Peyer's patch (tissue), 4 donors: ENCODE data around the gene XPNPEP2. TPM values are rescaled to one million over a fixed set of nuclear protein-coding genes. Genes with fewer than 3 reads are reported as not detected.

Experiments used
- DNase-seq, 3 donors: peaks; one replicate each; pipeline ENCODE4 v3.0.0-alpha.2; 2017 to 2019
- H3K27ac ChIP-seq, 4 donors: fragments of 200-600 bp; sonication (generic); one replicate each; pipeline ENCODE4 v1.5.1; 2016 to 2019
- H3K27me3 ChIP-seq, 2 donors: fragments of 200-600 bp; sonication (generic); one replicate each; pipeline ENCODE4 v1.5.1; 2019
- H3K36me3 ChIP-seq, 3 donors: fragments of 200-600 bp; sonication (generic); one replicate each; pipeline ENCODE4 v1.5.1; 2016 to 2019
- H3K4me1 ChIP-seq, 4 donors: fragments of 200-600 bp; sonication (generic); one replicate each; pipeline ENCODE4 v1.5.1; 2016 to 2019
- H3K4me3 ChIP-seq, 4 donors: fragments of 200-600 bp; sonication (generic); 1 replicate in 3 of 4; 2 replicates in 1 of 4; pipeline ENCODE4 v1.5.1; 2016 to 2019; ENCODE audit warnings: mild to moderate bottlenecking in 1 of 4
- H3K9me3 ChIP-seq, 4 donors: fragments of 200-600 bp; sonication (generic); one replicate each; pipeline ENCODE4 v1.5.1; 2016 to 2019; ENCODE audit warnings: mild to moderate bottlenecking in 1 of 4
- POLR2A ChIP-seq, 2 donors: fragments of 450-650 bp; IDR thresholded peaks; one replicate each; pipeline ENCODE4 v1.5.1; 2017; ENCODE audit warnings: antibody characterized with exemption in 2 of 2, mild to moderate bottlenecking in 2 of 2, moderate library complexity in 2 of 2
- total RNA-seq, 4 donors: library from RNA; depleted of rRNA; stranded (reverse); fragments of >200 nt; gene quantifications; one replicate each; pipeline ENCODE4 v1.1.0, GENCODE V29; 2016
- TF ChIP-seq, protein P1 (sequence below), 6 experiments: fragments of 450-650 bp in 4 of 6; fragments of 200-600 bp in 2 of 6; sonication (generic) in 1 of 6; IDR thresholded peaks; one replicate each; pipeline ENCODE4 v1.5.1; 2017 to 2019; ENCODE audit warnings: antibody characterized with exemption in 6 of 6, mild to moderate bottlenecking in 3 of 6, moderate library complexity in 1 of 6

XPNPEP2 gene
- total RNA-seq, 4 donors from 2014 or later = 5.8 to 875 (median 803) TPM

DNA sequence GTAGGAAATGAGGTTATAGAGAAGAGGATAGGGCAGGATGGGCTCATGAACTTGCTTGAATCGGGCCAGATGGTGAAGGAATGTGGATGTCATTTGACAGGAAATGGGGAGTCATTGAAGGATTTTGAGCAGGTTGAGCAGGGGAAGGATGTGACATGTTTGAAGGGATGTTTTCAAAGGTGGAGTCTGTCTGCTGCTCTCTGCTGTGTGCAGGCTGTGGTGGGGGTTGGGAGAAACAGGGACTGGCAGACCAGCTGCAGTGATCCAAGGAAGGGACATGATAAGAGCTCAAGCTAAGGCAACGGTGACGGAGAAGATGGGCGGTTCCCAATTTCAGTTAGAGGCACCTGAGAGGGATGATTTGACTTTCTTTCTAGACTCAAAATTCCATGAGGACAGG lies 14.0 kb upstream of the XPNPEP2 start:
- no peak for TF ChIP-seq POLR2A (IDR thresholded peaks at IDR 0.05)
- TF ChIP-seq, protein P1, sequence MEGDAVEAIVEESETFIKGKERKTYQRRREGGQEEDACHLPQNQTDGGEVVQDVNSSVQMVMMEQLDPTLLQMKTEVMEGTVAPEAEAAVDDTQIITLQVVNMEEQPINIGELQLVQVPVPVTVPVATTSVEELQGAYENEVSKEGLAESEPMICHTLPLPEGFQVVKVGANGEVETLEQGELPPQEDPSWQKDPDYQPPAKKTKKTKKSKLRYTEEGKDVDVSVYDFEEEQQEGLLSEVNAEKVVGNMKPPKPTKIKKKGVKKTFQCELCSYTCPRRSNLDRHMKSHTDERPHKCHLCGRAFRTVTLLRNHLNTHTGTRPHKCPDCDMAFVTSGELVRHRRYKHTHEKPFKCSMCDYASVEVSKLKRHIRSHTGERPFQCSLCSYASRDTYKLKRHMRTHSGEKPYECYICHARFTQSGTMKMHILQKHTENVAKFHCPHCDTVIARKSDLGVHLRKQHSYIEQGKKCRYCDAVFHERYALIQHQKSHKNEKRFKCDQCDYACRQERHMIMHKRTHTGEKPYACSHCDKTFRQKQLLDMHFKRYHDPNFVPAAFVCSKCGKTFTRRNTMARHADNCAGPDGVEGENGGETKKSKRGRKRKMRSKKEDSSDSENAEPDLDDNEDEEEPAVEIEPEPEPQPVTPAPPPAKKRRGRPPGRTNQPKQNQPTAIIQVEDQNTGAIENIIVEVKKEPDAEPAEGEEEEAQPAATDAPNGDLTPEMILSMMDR (IDR thresholded peaks at IDR 0.05) = no peak
- no peaks in the 10 kb centered on the region for H3K27me3 ChIP-seq

DNA sequence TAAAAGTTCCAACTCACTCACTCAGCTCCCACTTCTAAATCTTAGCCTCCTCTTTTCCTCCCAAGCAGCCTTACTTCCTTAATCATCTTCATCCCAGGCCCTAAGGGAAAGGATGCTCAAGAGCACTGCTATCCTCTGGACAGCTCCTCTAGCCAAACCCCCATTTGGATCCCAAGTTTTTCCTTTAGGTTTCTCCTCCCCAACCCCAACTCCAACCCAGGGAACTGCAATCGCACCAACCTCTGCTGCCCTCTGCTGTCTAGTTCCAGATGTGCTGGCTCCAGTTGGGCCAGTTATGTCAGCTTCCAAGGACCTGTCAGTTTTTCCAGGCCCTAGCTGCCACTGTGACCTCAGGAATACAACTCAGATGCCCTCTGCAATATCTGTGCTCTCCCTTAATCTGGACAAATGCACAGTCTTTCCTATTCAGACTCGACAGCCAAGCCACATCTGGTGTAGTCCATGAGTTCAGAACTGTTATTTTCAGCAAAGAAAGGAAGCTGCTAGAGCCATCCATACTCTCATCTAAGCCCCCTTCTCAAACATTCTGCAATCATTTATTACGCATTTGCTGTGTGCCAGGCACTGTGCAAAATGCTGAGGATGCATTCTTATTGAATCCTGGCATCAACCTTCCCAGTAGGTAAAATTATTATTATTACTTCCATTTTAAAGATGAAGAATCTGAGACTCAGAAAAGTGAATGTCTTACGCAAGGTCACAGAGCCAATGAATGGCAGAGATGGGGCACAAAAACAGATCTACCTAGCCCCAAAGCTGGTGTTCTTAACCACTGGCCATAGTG lies 12.3 kb upstream of the XPNPEP2 start:
- Histone ChIP-seq H3K36me3 (no peaks in the 10 kb centered on the region), H3K9me3 (no peaks in the 10 kb centered on the region), H3K27me3 (no peaks in the 10 kb centered on the region), H3K4me1 (no peaks in the 10 kb centered on the region), H3K27ac (no peak overlapping the region), H3K4me3 (no peak overlapping the region)
- peak in 2 of 3 donors; percentile 68 to 75 for DNase-seq
- TF ChIP-seq, protein P1 (IDR thresholded peaks at IDR 0.05) = peak in 5 of 6 experiments; percentile 26 to 73 (median 65)
- TF ChIP-seq POLR2A (IDR thresholded peaks at IDR 0.05) = no peak

More for the DNA sequence above, 14.0 kb upstream of the XPNPEP2 start:
- no peak overlapping the region for H3K27ac ChIP-seq
- no peak overlapping the region for H3K4me3 ChIP-seq
- H3K9me3 ChIP-seq = no peaks in the 10 kb centered on the region
- H3K4me1 ChIP-seq = no peaks in the 10 kb centered on the region
- H3K36me3 ChIP-seq = no peaks in the 10 kb centered on the region
- no peak for DNase-seq

DNA sequence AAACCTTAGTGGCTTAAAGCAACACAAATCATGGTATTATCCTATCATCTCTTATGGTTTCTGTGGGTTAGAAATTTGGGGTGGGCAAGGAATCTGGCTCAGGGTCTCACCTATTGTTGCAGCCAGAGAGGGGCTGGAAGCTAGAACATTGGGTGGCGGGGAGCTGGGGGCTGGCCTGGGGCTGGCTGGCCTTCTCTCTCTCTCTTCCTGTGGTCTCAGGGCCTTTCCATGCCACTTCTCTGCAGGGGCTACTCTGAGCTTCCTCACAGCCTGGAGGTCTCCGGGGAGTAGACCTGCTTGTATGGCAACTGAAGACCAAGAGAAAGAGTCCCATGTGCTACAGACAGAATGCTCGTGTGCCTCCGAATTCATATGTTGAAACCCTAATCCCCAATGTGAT lies 10.7 kb upstream of the XPNPEP2 start:
- Histone ChIP-seq H3K4me1 (no peaks in the 10 kb centered on the region), H3K36me3 (no peaks in the 10 kb centered on the region), H3K27ac (no peak overlapping the region), H3K4me3 (no peak overlapping the region), H3K9me3 (no peaks in the 10 kb centered on the region), H3K27me3 (no peaks in the 10 kb centered on the region)
- DNase-seq = no peak
- TF ChIP-seq, protein P1 (IDR thresholded peaks at IDR 0.05) = no peak
- TF ChIP-seq POLR2A (IDR thresholded peaks at IDR 0.05) = no peak

DNA sequence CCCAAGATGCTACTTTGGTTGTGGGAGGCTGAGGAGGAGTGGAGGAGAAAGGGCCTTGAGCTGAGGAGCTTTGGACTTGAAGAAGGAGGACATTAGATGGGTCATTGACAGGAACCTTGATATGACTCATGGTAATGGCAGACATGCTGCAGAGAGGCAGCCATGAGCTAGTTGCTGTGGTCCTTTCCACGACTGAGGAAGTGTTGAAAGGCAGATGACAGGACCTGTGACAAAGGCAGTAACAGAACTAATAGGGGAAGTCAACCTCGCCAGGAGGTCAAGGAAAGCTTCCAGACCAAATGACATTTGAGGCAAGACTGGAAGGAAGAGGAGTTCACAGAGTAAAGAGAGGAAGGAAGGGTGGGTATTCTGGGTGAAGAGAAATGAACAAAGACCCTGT lies 7.6 kb upstream of the XPNPEP2 start:
- Histone ChIP-seq H3K4me1 (no peaks in the 10 kb centered on the region), H3K27ac (no peak overlapping the region), H3K27me3 (no peaks in the 10 kb centered on the region), H3K4me3 (no peak overlapping the region), H3K9me3 (no peaks in the 10 kb centered on the region), H3K36me3 (no peaks in the 10 kb centered on the region)
- DNase-seq = no peak
- TF ChIP-seq, protein P1 (IDR thresholded peaks at IDR 0.05) = no peak
- TF ChIP-seq POLR2A (IDR thresholded peaks at IDR 0.05) = no peak

DNA sequence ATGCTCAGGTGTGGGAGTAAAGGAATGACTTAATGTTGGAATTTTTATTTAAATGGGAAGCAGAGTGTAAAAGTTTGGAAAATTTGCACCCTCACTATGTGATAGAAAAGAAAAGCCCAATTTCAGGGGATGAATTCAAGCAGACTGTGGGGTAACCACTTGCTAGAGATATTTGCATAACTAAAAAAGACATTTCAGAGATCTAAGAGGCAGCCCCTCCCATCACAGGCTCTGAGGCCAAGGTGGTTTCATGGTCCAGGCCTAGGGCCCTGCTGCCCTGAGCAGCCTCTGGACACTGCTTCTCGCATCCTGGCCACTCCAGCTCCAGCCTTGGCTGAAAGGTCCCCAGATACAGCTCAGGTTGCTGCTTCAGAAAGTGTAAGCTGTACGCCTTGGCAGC lies 5.9 kb upstream of the XPNPEP2 start:
- DNase-seq = no peak
- no peaks in the 10 kb centered on the region for H3K9me3 ChIP-seq
- peaks cover 0 to 11% (median 0%) of the 10 kb centered on the region in 4 donors for H3K4me1 ChIP-seq
- TF ChIP-seq, protein P1 (IDR thresholded peaks at IDR 0.05) = no peak
- TF ChIP-seq POLR2A (IDR thresholded peaks at IDR 0.05) = no peak
- no peaks in the 10 kb centered on the region for H3K36me3 ChIP-seq
- no peak overlapping the region for H3K4me3 ChIP-seq
- H3K27ac ChIP-seq = peak overlapping the region in 1 of 4 donors; percentile 6
- no peaks in the 10 kb centered on the region for H3K27me3 ChIP-seq
